GM04504 (cell line): ENCODE data around the gene CUX1.
"Not testable (repeated sequence)": the region's sequence is repeated elsewhere in the genome, so short reads cannot be mapped to it uniquely, and the experiment has no call there.

ENCODE experiments used
- DNase-seq: peaks from one replicate; pipeline ENCODE4 v3.0.0-alpha.2; 2012; ENCODE audit warnings: low read depth

Gene CUX1

DNA sequence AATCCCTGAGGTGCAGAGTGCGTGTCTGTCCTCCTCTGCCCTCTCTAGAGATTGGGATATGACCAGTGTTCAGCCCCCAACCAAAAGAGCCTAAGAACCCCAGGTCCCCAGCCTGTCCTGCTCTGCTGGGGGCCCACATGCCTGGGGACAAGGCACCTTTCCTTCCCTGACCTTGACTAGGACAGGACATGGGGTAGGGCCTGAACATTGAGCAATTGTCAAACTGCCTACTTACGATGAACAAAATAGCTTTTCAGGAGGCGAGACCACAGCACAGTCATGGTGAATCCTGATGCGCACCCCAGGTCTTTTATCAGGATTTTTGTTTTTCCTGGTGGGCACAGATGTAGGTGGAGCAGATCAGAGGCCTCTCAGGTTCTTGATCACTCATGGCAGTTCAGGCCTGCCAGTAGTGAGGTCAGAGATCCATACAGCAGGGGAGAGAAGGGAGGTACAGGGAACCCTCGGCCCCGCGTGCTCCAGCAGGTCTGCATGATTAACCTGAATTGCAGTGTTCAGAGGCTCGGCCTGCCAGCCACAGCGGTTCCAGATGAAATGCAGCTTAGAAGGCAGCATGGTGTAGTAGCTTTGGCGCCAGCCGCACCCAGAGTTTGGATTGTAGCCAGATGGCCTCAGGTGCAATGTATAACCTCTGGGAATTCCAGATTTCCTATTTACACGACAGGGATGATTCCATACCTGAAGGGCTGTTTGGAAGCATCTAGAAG lies 191.3 kb downstream of the CUX1 start:
- no peak for DNase-seq

DNA sequence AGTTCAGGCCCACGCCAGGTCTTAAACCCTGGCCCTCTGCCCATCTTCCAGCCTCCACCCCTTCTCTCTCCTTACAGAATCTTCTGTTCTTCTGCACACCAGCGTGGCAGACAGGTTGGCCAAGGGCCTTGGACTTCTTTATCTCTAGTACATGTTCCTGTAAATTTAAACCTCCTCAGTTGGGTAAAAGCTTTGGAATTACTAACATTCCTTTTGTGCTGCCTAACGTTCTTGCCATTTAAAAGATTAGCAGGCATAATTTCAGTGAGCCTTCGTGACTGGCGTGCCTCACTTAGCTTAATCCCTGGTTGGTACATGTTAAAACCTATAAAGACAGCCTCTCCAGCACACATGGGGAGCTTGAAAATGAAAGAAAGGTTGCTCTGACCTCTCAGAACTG lies 192.2 kb downstream of the CUX1 start:
- no peak for DNase-seq

DNA sequence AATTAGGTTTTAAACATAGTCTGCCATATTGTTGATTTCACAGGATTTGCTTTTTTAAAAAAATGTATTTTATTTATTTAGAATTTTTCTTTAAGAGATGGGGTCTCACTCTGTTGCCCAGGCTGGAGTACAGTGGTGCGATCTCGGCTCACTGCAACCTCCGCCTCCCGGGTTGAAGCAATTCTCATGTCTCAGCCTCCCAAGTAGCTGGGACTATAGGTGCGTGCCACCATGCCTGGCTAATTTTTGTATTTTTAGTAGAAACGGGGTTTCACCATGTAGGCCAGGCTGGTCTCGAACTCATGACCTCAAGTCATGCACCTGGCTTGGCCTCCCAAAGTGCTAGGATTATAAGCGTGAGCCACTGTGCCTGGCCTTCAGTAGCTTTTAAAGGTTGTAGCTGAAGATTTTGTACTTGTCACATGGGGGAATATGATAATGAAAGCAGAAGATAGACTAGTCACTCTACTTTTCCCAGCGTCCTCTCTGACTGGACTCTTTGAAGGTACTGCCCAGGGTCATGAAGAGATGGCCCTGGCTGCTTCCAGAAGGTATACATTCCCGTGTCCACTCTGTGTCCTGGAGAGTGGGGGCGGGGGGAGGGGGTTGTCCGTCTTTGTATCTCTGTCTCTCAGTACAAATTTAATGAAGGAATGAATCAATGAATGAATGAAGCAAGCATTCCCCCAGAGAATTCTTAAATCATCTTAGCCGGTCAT lies 194.8 kb downstream of the CUX1 start:
- not testable (repeated sequence) for DNase-seq

DNA sequence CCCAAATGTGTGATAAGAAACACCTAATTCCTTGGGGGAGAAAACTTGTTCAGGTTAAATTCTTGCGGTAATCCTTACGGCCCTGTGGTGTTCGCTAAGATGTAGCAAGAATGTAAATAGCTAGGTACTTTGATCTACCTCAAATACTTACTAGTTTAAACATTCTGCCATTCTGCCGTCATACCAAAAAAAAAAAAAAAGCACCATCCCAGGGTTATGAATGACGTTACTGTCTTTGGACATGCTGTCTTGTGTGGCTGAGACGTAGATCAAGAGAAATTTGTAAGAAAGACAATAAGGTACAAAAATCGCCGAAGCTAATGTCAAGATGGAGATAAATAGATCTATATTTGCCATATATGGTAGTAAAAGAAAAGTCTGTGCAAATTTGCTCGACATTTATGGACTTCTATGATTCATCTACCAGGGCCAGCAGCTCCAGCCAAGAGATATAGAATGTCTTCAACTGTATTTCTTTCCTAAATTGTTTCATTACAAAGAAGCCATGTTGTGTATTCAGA lies 195.6 kb downstream of the CUX1 start:
- no peak for DNase-seq

DNA sequence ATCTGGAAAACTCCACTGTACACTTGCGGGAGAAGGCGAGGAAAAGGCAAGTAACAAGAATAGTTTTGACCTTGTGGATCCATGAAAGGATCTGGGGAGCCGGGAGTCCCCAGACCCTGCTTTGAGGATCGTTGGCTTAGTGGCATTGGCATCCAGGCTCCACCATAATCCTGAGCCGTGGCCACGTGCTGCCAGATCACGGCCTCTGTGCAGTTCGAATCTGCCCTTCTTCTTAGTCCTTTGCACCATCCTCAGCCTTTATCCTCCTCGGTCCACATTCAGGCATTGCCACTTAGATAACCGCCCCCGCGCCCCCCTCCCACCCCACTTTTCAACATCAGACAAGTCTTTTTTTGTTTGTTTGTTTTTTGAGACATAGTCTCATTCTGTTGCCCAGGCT lies 201.4 kb downstream of the CUX1 start:
- DNase-seq = no peak

DNA sequence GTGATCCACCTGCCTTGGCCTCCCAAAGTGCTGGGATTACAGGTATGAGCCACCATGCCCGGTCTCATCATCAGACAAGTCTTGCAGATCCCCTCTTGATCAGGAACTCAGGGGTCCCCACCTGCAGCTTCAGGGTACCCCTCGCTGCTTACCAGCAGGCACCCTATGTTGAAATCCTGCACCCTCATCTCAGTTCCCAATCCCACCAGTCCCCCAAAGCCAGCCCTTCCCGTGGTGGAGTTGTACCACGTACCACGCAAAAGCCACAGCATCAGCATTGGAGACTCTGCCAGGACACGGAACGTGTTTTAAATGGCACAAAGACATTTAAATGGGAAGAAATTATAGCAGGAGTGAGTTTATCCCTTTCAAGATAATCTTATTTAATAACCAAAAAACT lies 202.0 kb downstream of the CUX1 start:
- no peak for DNase-seq

DNA sequence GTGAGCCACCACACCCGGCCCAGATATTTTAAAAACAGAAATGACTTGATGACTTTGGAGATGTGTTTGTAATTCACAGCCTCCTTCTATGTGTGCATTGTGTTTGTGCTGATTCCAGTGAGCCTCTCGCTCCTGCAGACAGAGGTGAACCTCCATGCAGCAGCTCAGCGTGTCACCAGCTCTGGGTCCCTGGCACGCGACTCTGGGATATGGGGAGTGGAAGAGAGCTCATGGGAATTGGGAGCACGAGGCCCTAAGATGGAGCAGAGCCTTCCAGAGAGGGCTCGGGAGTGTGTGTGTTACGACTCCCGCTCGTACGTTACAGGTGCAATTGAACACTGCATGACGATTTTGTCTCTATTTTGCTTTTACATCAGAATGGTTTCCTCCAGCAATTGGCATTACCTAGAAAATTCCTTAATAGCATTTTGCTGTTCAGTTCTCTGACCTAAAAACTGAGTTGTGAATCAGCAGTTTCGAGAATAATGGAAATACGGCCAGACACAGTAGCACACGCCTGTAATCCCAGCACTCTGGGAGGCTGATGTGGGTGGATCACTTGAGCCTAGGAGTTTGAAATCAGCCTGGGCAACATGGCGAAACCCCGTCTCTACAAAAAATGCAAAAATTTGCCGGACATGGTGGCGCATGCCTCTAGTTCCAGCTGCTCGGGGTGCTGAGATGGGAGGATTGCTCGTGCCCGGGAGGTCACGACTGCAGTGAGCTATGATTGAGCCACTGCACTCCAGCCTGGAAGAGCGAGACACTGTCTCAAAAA lies 204.6 kb downstream of the CUX1 start:
- no peak for DNase-seq

DNA sequence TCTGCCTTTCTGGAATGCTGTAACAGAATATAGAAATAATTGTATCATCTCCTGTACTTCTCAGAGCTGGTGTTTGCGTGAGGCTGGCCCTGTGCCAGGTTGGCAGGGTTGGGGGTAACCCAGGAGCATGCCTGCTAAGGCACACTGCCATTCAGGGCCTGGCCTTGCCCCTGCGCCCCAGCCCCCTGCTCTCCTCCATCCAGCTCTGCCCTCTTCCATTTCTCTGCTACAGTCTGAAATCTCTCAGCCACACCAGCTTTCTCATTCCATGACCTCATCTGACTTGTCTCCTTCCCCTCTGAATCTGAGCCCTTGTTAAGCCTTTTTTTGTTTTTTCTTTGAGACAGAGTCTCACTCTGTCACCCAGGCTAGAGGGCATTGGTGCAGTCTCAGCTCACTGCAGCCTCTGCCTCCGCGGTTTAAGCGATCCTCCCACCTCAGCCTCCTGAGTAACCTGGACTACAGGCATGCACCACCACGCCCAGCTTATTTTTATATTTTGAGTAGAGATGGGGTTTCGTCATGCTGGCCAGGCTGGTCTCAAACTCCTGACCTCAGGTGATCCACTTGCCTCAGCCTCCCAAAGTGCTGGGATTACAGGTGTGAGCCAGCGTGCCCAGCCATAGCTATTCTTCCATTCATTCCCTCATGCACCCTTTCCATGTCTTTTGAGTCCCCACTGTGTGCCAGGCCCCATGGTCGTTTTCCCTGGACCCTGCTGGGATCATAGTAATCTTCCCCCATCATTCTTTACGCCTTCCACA lies 206.8 kb downstream of the CUX1 start:
- no peak for DNase-seq

DNA sequence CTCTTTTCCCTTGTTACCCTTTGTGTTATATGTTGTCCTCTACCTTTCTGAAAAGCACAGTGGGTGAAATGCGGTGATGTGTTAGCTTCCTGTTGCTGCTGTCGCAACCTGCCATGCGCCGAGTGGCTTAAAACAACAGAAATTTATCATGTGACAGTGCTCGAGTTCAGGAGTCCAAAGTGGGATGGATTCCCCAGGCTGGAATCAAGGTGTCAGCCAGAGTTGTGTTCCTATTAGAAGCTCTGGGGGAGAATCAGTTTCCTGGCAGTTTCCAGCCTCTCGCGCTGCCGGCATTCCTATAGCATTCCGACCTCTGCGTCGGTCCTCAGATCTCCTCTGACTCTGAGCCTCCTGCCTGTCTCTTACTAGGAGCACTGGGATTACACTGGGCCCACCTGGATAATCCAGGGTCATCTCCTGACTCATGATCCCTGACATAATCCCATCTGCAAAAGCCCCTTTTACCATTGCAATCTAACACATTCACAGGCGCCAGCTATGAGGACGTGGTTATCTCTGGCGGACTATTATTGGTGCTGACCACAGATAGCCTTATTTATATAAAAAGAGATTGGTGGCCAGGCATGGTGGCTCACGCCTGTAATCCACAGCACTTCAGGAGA lies 207.5 kb downstream of the CUX1 start:
- DNase-seq = no peak

DNA sequence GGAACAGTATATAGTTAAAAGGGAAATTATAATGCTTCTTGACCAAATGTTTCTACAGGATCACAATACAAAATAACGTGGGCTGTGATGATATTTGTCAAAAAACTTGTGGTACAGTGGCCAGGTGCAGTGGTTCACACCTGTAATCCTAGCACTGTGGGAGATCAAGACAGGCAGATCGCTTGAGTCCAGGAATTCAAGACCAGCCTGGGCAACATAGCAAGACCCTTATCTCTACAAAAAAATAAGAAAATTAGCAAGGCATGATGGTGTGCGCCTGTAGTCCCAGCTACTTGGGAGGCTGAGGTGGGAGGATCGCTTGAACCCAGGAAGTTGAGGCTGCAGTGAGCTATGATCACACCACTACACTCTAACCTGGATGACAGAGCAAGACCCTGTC lies 208.4 kb downstream of the CUX1 start:
- DNase-seq = not testable (repeated sequence)

DNA sequence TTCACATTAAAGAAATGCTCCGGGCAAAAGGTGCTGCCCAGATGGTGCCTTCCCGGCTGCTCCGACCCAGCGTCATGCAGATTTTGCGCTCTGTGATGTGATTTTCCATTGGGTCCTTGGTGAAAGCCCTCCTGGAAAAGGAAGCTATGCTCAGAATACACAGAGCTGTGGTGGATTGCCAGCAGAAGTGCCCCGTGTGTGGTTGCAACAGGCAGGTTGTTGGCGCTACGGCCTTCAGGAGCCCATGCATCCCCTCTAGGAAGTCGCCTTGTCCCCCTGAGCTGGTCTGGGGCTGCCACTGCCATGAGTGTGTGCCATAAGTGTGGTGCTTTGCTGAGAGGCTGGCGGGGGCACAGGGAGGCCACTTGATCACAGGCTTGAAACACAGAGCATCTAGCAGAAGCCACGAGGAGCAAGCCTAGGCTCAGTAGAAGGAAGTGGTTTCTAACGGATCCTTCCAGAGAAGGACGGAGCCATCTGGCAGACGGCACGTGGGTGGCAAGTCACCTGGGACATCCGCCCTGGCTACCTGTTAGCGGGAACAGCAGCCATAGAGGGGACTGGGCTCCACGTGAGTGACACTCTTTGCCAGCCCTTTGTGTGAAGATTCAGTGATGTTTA lies 210.9 kb downstream of the CUX1 start:
- DNase-seq = no peak

DNA sequence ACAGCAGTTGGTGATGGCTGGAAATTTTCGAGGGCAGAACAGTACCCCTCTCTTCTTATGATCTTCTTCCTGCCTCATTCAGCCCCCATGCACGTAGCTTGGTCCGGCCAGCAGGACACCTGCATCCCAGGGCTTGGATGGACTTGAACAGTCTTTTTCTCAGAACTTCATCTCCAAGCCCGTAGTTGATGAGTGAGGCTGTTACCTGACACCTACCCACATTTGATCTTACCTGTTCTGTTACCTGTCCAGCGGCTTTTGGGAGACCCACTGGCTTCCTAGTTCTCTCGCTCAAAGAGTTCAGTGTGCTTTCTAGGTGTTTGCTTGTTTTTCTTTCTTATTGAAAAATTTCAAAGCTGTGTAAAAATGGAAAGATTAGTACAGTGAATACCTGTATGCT lies 212.2 kb downstream of the CUX1 start:
- DNase-seq = no peak

DNA sequence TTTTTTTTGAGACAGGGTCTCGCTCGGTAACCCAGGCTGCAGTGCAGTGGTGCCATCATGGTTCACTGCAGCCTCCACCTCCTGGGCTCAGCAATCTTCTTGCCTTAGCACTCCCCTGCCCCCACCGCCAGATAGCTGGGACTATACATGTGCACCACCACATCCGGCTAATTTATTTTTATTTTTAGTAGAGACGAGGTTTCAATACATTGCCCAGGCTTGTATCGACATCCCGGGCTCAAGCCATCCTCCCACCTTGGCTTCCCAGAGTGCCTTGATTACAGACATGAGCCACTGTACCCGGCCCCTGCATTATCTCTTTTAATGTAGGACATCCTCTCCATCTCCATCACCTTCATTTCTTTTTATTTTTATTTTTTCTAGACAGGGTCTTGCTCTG lies 213.3 kb downstream of the CUX1 start:
- no peak for DNase-seq

DNA sequence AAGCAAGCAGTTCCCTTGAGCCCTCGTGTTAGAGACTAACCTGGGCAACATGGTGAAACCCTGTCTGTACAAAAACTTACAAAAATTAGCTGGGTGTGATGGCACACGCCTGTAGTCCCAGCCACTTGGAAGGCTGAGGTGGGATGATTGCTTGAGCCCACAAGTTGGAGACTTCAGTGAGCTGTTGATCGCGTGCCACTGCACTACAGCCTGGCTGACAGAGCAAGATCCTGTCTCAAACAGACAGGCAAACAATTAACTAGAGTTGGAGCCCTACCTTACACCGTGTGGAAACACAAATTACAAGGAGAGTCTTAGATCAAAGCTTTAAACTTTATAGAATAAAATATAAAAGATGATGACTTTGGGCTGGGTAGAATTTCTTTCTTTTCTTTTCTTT lies 219.5 kb downstream of the CUX1 start:
- no peak for DNase-seq

DNA sequence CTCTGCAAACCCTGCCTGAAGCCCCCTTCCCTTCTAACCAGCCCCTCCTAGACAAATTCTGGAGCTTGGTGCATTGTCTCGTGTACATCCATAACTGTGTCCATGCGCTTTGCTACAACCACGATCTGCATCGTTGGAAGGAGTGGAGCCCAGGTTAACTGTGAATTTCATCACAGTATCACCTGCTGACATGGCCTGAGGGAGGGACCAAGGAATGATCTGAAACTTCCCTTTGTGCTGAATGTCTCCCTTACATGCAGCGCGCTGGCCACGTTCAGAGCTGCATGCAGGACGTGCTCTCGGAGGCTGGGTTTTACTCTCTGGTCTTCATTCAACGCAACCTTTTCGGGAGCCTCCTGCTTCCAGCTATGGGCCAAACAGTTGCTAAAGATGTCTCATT lies 222.3 kb downstream of the CUX1 start:
- DNase-seq = no peak

DNA sequence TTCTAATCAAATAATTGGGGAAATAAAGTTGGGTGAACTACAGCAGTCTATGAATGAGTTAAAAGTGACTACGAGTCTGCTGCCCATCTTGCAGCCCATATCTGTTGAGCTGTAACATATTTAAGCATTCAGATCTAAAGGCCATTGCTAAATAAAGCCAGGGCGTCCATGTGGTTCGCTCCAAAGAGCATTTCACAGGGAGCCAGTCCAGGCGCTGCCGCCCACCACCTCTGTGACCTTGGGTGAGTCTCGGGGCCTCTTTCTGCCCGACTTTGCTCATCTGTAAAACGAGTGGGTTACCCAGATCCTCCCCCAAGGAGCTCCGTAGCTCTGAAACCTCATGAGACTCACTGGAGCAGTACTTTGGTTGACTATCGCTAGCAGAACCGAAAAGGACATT lies 223.1 kb downstream of the CUX1 start:
- DNase-seq = no peak

DNA sequence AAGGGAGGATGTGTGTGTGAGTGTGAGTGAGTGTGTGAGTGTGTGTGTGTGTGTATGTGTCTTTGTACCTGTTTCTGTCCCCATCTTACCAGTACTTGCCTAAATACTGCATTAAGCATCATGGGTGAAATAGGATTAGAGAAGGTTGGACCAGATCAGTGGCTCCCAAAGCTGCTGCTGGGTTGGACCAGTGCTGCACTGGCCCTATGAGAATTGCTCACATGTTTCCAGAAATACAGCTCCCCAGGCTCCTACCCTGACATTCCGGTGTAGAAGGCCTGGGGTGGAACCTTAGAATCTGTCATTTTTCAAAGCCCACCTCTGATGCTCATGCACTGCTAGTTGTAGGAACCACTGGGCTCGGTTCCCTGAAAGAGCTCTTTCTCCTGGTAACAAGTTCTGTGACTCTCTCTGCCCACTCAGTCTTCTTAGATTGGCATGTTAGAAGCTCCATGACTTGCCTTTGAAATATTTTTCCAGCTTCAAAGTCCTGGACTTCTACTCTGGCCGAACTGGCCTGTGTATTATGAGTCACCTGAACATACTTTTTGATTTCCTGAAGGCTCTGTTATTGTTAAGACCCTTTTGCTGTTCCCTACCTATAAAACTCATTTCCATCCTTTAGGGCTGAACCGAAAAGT lies 224.7 kb downstream of the CUX1 start:
- DNase-seq = peak; percentile 18

DNA sequence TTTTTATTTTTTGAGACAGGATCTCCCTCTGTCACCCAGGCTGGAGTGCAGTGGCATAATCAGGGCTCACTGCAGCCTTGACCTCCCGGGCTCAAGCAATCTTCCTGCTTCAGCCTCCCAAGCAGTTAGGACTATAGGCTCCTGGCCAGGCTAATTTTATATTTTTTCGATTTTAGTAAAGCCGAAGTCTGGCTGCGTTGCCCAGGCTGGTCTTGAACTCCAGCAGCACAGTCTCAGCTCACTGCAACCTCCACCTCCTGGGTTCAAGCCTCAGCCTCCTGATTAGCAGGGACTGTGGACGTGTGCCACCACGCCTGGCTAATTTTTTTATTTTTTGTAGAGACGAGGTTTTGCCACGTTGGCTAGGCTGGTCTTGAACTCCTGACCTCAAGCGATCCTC lies 225.4 kb downstream of the CUX1 start:
- not testable (repeated sequence) for DNase-seq

DNA sequence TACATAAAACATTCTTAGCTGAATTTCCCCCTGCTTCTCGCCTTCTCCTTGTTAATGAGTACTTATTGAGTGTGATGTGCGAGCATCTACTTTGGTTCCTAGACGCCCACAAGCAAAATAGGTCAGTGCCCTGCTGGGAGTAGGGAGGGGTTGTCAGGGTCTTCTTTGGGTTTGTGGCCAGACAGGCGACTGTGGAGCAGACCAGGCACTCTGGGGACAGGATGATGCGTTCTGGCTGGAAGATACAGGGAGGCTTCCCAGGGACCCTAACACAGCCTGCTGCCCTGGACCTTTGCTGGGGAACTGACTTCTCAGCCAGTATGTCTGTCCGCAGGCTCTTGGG lies 227.2 kb downstream of the CUX1 start:
- DNase-seq = no peak

DNA sequence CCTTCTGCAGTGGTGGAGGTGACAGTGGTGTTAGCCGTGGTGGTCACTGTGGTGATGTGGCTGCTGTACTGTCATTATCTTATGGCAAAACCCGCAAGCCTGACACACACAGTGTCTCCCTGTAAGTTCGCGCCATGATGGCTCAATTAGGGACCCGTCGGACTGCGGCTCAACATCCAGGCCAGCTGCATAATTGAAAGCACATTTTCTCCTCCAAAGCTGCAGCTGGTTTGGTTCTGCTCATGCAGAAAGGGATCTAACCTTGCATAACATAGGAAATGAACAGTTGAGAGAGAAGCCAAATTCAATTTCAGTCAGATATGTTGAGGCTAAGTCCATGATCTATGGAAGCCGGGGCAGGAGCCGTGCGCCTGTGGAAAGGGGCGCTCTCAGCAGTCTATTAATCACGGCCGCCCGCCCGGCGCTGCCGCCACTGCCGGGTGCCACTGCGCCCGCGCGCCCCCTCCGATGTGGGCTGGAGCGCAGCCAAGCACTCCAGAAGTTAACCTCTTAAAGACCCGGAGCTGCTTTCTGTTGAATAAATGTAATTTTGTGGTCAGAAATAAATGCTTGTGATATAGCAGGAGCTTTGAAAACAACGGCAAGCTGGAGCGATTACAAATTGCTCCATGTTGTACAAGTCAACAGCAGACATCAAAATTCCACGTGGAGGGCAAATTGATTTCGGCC lies 227.7 kb downstream of the CUX1 start:
- peak; percentile 93 for DNase-seq
